Activated B cell treated with CpG ODN at 0.5 μM for 24 hours (primary cell): ENCODE results near the gene BRD9. TPM values are rescaled to one million over a fixed set of nuclear protein-coding genes. Genes with fewer than 3 reads are reported as not detected.
A peak's percentile ranks its signal among the peaks of the same experiment; 100 is the strongest.
"Not testable (repeated sequence)": the region's sequence is repeated elsewhere in the genome, so short reads cannot be mapped to it uniquely, and the experiment has no call there.

Source experiments
- ATAC-seq: fragments of 200-7000 bp; cut with Tn5 transposase; one replicate; pipeline ENCODE4 v1.10.0; 2021; ENCODE audit warnings: low read depth, mild to moderate bottlenecking, moderate library complexity
- CTCF ChIA-PET: fragments of 350-600 bp; sonication (Branson Sonifier 250); formaldehyde crosslinking; loops from one replicate; lab custom pipeline; 2021; ENCODE audit warnings: antibody characterized with exemption; lab: Charles Lee
- POLR2A ChIA-PET: fragments of 350-600 bp; sonication (Branson Sonifier 250); formaldehyde crosslinking; loops from one replicate; lab custom pipeline; 2021; ENCODE audit warnings: antibody characterized with exemption; lab: Charles Lee
- DNase-seq: peaks from one replicate; pipeline ENCODE4 v3.0.0; 2022
- H3K27ac Mint-ChIP-seq: one replicate; pipeline ENCODE4 v1.8.0; 2020; ENCODE audit warnings: mixed read lengths
- H3K27me3 Mint-ChIP-seq: one replicate; pipeline ENCODE4 v1.8.0; 2021; ENCODE audit warnings: mixed read lengths
- H3K36me3 Mint-ChIP-seq: one replicate; pipeline ENCODE4 v1.8.0; 2021; ENCODE audit warnings: low read depth, mixed read lengths
- H3K4me1 Mint-ChIP-seq: one replicate; pipeline ENCODE4 v1.8.0; 2021; ENCODE audit warnings: mixed read lengths
- H3K4me3 Mint-ChIP-seq: one replicate; pipeline ENCODE4 v1.8.0; 2020; ENCODE audit warnings: mild to moderate bottlenecking, mixed read lengths
- H3K9me3 Mint-ChIP-seq: one replicate; pipeline ENCODE4 v1.8.0; 2020; ENCODE audit warnings: mixed read lengths
- CTCF ChIP-seq: fragments of 200-600 bp; IDR thresholded peaks from one replicate; pipeline ENCODE4 v1.8.0; 2022; ENCODE audit warnings: antibody characterized with exemption, mild to moderate bottlenecking
- intact Hi-C: fragments of 100-400 bp; cut with micrococcal nuclease; formaldehyde crosslinking; loops from one replicate; pipeline ENCODE4 v1.15.1; 2024
- total RNA-seq: library from RNA; stranded (reverse); gene quantifications from 2 replicates; pipeline ENCODE4 v1.2.3, GENCODE V29; 2022

The BRD9 gene
- 53.0 and 67.8 TPM in 2 replicates for total RNA-seq

- ATAC-seq (peak; percentile 94), DNase-seq (peak; percentile 85)
- Mint-ChIP-seq H3K9me3 (no peaks in the 10 kb centered on the region), H3K4me1 (peaks cover 15% of the 10 kb centered on the region), H3K27ac (peak within 1 kb of the TSS; percentile 76), H3K4me3 (peak within 1 kb of the TSS; percentile 88), H3K27me3 (no peaks in the 10 kb centered on the region), H3K36me3 (peaks cover 38% of the 10 kb centered on the region)
- ChIA-PET POLR2A (interaction anchor here (0.7 to 0.8 kb wide), 3 partner anchors 14 to 761 kb away, joined by 3 to 6 read pairs (median 3); no protein-coding TSS in a partner anchor), CTCF (interaction anchor here (0.8 to 2.5 kb wide), 5 partner anchors 9 to 575 kb away, joined by 3 to 8 read pairs (median 4); no protein-coding TSS in a partner anchor)
- intact Hi-C loops, result loop anchor here (5.0 kb wide), 1 partner anchor 110 kb away; the partner anchor contains the start of gene ZDHHC11B
- no peak for TF ChIP-seq CTCF
Observed at GRCh38 chr5:892394-893136, at the start of gene BRD9, which contains the start of gene TRIP13. BRD9 (minus strand) TSS chr5:892801; CDS start chr5:892657, 144 bp downstream. TRIP13 (plus strand) TSS chr5:892884; CDS start chr5:892999, 115 bp downstream.

- H3K4me3 Mint-ChIP-seq, H3K36me3 Mint-ChIP-seq, H3K27ac Mint-ChIP-seq, H3K4me1 Mint-ChIP-seq, ATAC-seq, POLR2A ChIA-PET, CTCF ChIA-PET, intact Hi-C loops, DNase-seq, H3K9me3 Mint-ChIP-seq: not testable (repeated sequence)
- peaks cover 41% of the 10 kb centered on the region for H3K27me3 Mint-ChIP-seq
Observed at GRCh38 chr5:940741-941140, 48.1 kb upstream of the BRD9 start.

- POLR2A ChIA-PET, result no interaction called here
- TF ChIP-seq CTCF, result no peak
- H3K36me3 Mint-ChIP-seq, result no peaks in the 10 kb centered on the region
- no peak overlapping the region for H3K27ac Mint-ChIP-seq
- intact Hi-C loops, result no loop called here
- CTCF ChIA-PET, result no interaction called here
- no peaks in the 10 kb centered on the region for H3K4me1 Mint-ChIP-seq
- DNase-seq (no peak), ATAC-seq (no peak)
- H3K27me3 Mint-ChIP-seq, result peaks cover 30% of the 10 kb centered on the region
- H3K4me3 Mint-ChIP-seq, result no peak overlapping the region
- no peaks in the 10 kb centered on the region for H3K9me3 Mint-ChIP-seq
Observed at GRCh38 chr5:939368-939767, 46.8 kb upstream of the BRD9 start.

GRCh38 chr5:937151-937924 is 44.7 kb upstream of the BRD9 start:
- Mint-ChIP-seq H3K27ac (no peak overlapping the region), H3K27me3 (peaks cover 24% of the 10 kb centered on the region), H3K9me3 (no peaks in the 10 kb centered on the region), H3K36me3 (no peaks in the 10 kb centered on the region), H3K4me3 (no peak overlapping the region), H3K4me1 (no peaks in the 10 kb centered on the region)
- CTCF ChIA-PET, result no interaction called here
- POLR2A ChIA-PET, result interaction anchor here (0.7 kb wide), 1 partner anchor 653 kb away, joined by 5 read pairs; no protein-coding TSS in a partner anchor
- no peak for TF ChIP-seq CTCF
- intact Hi-C loops, result no loop called here
- DNase-seq (no peak), ATAC-seq (no peak)

GRCh38 chr5:936149-937144 is 43.8 kb upstream of the BRD9 start:
- Mint-ChIP-seq H3K4me3 (no peak overlapping the region), H3K27me3 (peaks cover 24% of the 10 kb centered on the region), H3K9me3 (no peaks in the 10 kb centered on the region), H3K27ac (no peak overlapping the region), H3K36me3 (no peaks in the 10 kb centered on the region), H3K4me1 (no peaks in the 10 kb centered on the region)
- CTCF ChIA-PET, result no interaction called here
- TF ChIP-seq CTCF, result no peak
- ATAC-seq, result no peak
- intact Hi-C loops, result no loop called here
- POLR2A ChIA-PET, result no interaction called here
- DNase-seq, result no peak
